PC-9 (cell line): ENCODE results near the gene PRKAR1A. TPM values are rescaled to one million over a fixed set of nuclear protein-coding genes. Genes with fewer than 3 reads are reported as not detected.

ENCODE experiments used
- BruUV-seq: library from RNA; stranded (reverse); fragments of 400-500 nt; replicated peaks from 2 replicates; lab custom pipeline; 2021; lab: Mats Ljungman, UMichigan
- CTCF ChIA-PET: fragments of 300-600 bp; sonication (Branson Sonifier 250); formaldehyde crosslinking; loops from one replicate; lab custom pipeline; 2022; ENCODE audit warnings: antibody characterized with exemption; lab: Charles Lee
- POLR2A ChIA-PET: fragments of 300-600 bp; sonication (Branson Sonifier 250); formaldehyde crosslinking; loops from one replicate; lab custom pipeline; 2022; ENCODE audit warnings: antibody characterized with exemption; ENCODE audit not compliant: unreplicated experiment; lab: Charles Lee
- DNase-seq, 2 experiments: peaks; one replicate each; pipeline versions ENCODE4 v3.0.0 to v3.0.0-alpha.2; 2015 to 2022; ENCODE audit warnings: mixed read lengths in 1 of 2
- H2AFZ ChIP-seq: fragments of 200-600 bp; sonication (generic); 2 replicates; pipeline ENCODE4 v1.8.1; 2017; ENCODE audit warnings: antibody characterized with exemption
- H3F3A ChIP-seq: fragments of 200-600 bp; sonication (generic); 2 replicates; pipeline ENCODE4 v1.8.1; 2017; ENCODE audit warnings: antibody characterized with exemption, mild to moderate bottlenecking, low read depth; ENCODE audit not compliant: insufficient read depth
- H3K27ac ChIP-seq: fragments of 200-600 bp; sonication (generic); 2 replicates; pipeline ENCODE4 v1.6.1; 2016; ENCODE audit warnings: mixed run types
- H3K27me3 ChIP-seq: fragments of 200-600 bp; sonication (generic); 2 replicates; pipeline ENCODE4 v1.6.1; 2016; ENCODE audit warnings: low read depth, mixed run types; ENCODE audit not compliant: insufficient read depth
- H3K36me3 ChIP-seq: fragments of 200-600 bp; sonication (generic); 2 replicates; pipeline ENCODE4 v1.6.1; 2016; ENCODE audit warnings: low read depth, mixed run types
- H3K4me1 ChIP-seq: fragments of 200-600 bp; sonication (generic); replicated peaks from 2 replicates; pipeline ENCODE4 v1.6.1; 2016; ENCODE audit warnings: mixed run types; ENCODE audit not compliant: insufficient read depth
- H3K4me2 ChIP-seq: fragments of 200-600 bp; sonication (generic); 2 replicates; pipeline ENCODE4 v1.6.1; 2017; ENCODE audit warnings: mixed run types
- H3K4me3 ChIP-seq: fragments of 200-600 bp; sonication (generic); 2 replicates; pipeline ENCODE4 v1.6.1; 2016; ENCODE audit warnings: mixed run types
- H3K79me2 ChIP-seq: fragments of 200-600 bp; sonication (generic); 2 replicates; pipeline ENCODE4 v1.6.1; 2017; ENCODE audit warnings: low read depth, mixed run types
- H3K9me2 ChIP-seq: fragments of 200-600 bp; sonication (generic); 2 replicates; pipeline ENCODE4 v1.8.1; 2017; ENCODE audit warnings: mild to moderate bottlenecking; ENCODE audit not compliant: insufficient read depth
- H3K9me3 ChIP-seq: fragments of 200-600 bp; sonication (generic); 2 replicates; pipeline ENCODE4 v1.8.1; 2016; ENCODE audit warnings: low read depth; ENCODE audit not compliant: insufficient read depth
- H4K20me1 ChIP-seq: fragments of 200-600 bp; sonication (generic); 2 replicates; pipeline ENCODE4 v1.8.1; 2017; ENCODE audit not compliant: insufficient read depth
- EZH2 ChIP-seq: fragments of 200-600 bp; sonication (generic); IDR thresholded peaks from 2 replicates; pipeline ENCODE4 v1.8.0; 2017; ENCODE audit warnings: antibody characterized with exemption, low read depth
- intact Hi-C: fragments of 100-400 bp; cut with micrococcal nuclease; formaldehyde crosslinking; loops from one replicate; pipeline ENCODE4 v1.10.0; 2022; ENCODE audit not compliant: unreplicated experiment
- total RNA-seq: library from RNA; stranded (reverse); gene quantifications from 2 replicates; pipeline ENCODE4 v1.2.3, GENCODE V29; 2021
- TF ChIP-seq, protein P1 (sequence below): fragments of 200-600 bp; sonication (generic); conservative IDR thresholded peaks from 2 replicates; pipeline ENCODE4 v1.6.1; 2017; ENCODE audit warnings: mixed run types, antibody characterized with exemption, mild to moderate bottlenecking, moderate library complexity

The PRKAR1A gene
- total RNA-seq, 1 experiment from 2014 or later: 161 TPM

DNA sequence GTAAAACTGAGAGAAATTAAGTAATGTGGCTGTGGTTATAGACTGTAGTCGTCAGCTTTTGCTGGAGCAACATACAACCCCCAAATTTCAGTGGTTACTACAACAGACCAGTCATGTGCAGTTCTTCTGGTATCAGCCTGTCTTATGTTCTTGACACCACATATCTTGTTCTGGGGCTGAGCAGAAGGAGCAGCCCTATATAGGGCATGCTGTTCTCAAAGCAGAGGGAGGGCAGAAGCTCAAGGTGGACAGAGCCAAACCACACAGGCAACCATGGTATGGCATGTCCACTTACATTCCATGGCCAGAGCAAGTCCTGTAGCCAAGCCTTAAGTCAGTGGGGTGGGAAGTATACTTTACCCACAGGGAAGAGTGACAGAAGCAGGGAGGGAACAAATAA lies 7.7 kb downstream of the PRKAR1A start:
- intact Hi-C loops: no loop called here
- Histone ChIP-seq H3F3A (no peaks in the 10 kb centered on the region), H3K4me2 (no peak overlapping the region), H2AFZ (no peak overlapping the region), H4K20me1 (peaks cover 4% of the 10 kb centered on the region; the same call in 1 of the 2 replicates), H3K79me2 (peaks cover 27% of the 10 kb centered on the region), H3K4me1 (no peaks in the 10 kb centered on the region), H3K27me3 (no peaks in the 10 kb centered on the region), H3K36me3 (peaks cover 36% of the 10 kb centered on the region), H3K27ac (no peak overlapping the region), H3K4me3 (no peak overlapping the region), H3K9me3 (no peaks in the 10 kb centered on the region; the same call in 1 of the 2 replicates), H3K9me2 (no peaks in the 10 kb centered on the region)
- DNase-seq: no peak
- TF ChIP-seq, protein P1, sequence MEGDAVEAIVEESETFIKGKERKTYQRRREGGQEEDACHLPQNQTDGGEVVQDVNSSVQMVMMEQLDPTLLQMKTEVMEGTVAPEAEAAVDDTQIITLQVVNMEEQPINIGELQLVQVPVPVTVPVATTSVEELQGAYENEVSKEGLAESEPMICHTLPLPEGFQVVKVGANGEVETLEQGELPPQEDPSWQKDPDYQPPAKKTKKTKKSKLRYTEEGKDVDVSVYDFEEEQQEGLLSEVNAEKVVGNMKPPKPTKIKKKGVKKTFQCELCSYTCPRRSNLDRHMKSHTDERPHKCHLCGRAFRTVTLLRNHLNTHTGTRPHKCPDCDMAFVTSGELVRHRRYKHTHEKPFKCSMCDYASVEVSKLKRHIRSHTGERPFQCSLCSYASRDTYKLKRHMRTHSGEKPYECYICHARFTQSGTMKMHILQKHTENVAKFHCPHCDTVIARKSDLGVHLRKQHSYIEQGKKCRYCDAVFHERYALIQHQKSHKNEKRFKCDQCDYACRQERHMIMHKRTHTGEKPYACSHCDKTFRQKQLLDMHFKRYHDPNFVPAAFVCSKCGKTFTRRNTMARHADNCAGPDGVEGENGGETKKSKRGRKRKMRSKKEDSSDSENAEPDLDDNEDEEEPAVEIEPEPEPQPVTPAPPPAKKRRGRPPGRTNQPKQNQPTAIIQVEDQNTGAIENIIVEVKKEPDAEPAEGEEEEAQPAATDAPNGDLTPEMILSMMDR: no peak
- no peak for TF ChIP-seq EZH2
- BruUV-seq: no TSS peak
- POLR2A ChIA-PET: no interaction called here
- CTCF ChIA-PET: no interaction called here

DNA sequence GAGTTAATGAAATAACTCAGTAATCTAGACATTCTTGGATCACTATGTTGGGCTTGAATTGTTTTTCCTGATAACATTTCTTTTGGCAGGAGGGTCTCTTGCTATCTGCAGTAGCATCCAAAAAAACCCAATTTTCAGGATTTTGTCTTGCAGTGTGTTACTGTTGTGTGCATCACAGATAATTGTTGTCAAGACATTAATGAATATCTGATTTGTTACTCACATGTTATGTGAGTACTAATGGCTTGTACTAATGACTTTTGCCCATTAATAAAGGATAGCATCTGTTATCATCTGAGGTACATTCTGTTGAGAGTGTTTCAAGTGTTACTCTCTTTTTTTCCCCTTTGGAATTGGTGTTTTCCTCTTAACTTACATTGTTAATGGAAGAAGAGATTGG lies 10.0 kb downstream of the PRKAR1A start:
- intact Hi-C loops: no loop called here
- Histone ChIP-seq H3F3A (no peaks in the 10 kb centered on the region), H3K4me2 (no peak overlapping the region), H3K4me1 (no peaks in the 10 kb centered on the region), H3K9me2 (no peaks in the 10 kb centered on the region), H3K27ac (no peak overlapping the region), H3K79me2 (peaks cover 7% of the 10 kb centered on the region; the same call in 1 of the 2 replicates), H3K36me3 (peaks cover 37% of the 10 kb centered on the region), H3K4me3 (no peak overlapping the region), H2AFZ (no peak overlapping the region), H4K20me1 (no peaks in the 10 kb centered on the region), H3K27me3 (no peaks in the 10 kb centered on the region), H3K9me3 (no peaks in the 10 kb centered on the region; the same call in 1 of the 2 replicates)
- ChIA-PET CTCF (no interaction called here), POLR2A (no interaction called here)
- no peak for DNase-seq
- TF ChIP-seq, protein P1: no peak
- no peak for TF ChIP-seq EZH2
- BruUV-seq: no TSS peak

DNA sequence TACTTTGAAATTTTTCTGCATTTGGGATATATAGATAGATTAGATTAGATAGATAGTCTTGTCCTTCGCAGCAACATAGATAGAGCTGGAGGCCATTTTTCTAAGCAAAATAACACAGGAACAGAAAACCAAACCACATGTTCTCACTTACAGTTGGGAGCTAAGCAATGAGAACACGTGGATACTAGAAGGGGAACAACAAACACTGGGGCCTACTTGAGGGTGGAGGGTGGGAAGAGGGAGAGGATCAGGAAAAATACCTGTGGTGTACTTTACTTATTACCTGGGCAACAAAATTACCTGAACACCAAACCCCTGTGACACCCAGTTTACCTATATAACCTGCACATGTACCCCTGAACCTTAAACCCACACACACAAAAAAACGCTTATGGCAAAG lies 14.3 kb downstream of the PRKAR1A start:
- no peak overlapping the region for H2AFZ ChIP-seq
- H3K36me3 ChIP-seq: peaks cover 56% of the 10 kb centered on the region
- no TSS peak for BruUV-seq
- no peak overlapping the region for H3K4me3 ChIP-seq
- POLR2A ChIA-PET: no interaction called here
- no peak overlapping the region for H3K4me2 ChIP-seq
- CTCF ChIA-PET: no interaction called here
- no peaks in the 10 kb centered on the region for H3K9me2 ChIP-seq
- no peaks in the 10 kb centered on the region; the same call in 1 of the 2 replicates for H3K9me3 ChIP-seq
- H3K27me3 ChIP-seq: no peaks in the 10 kb centered on the region
- H3K27ac ChIP-seq: no peak overlapping the region
- H4K20me1 ChIP-seq: no peaks in the 10 kb centered on the region
- no peaks in the 10 kb centered on the region for H3K4me1 ChIP-seq
- no peak for DNase-seq
- no peak for TF ChIP-seq EZH2
- TF ChIP-seq, protein P1: no peak
- intact Hi-C loops: no loop called here
- H3F3A ChIP-seq: no peaks in the 10 kb centered on the region
- no peaks in the 10 kb centered on the region for H3K79me2 ChIP-seq
